ENCODE data around the gene SCFD2.

The SCFD2 gene

GRCh38 chr4:52841682-52842456 is 524.0 kb downstream of the SCFD2 start:
- DNase-seq: no peak

DNA sequence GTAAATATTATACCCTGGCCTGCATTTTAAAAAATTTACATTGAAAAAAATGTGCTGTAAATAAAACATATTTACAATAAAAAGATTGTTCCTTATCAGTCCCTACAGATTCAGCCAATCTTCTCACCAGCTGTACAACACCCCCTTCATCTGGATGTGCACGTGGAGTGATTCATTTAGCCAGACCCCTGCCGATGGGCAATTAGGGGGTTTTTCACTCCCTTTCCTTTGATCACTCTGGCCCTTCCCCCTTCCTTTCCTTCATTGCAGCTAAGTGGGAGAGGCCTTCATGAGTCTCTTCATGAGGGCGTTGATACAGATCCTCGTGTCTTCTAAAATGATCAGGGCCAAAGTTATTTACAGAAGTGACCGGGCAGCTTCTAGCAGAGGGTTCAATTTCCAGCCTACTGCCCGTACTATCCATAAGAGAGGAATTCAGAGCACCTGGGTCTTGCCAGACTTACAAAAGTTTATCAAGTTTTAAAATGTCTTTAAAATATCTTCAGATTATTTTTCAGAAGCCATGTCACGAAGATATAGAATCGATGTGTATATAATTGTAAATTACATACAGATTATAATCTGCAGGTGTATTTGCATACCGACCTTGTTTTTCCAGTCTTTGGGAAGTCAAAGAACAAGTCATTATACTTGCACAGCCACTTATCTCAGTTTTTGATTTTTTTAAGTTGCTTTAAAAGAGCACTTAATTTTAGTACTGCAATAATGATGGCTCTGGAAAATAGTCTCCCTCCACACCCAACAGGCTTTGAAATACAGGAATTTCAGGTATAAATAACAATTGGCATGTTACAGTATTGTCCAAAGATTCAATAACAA is 525.1 kb downstream of the SCFD2 start:
- DNase-seq: no peak

DNA sequence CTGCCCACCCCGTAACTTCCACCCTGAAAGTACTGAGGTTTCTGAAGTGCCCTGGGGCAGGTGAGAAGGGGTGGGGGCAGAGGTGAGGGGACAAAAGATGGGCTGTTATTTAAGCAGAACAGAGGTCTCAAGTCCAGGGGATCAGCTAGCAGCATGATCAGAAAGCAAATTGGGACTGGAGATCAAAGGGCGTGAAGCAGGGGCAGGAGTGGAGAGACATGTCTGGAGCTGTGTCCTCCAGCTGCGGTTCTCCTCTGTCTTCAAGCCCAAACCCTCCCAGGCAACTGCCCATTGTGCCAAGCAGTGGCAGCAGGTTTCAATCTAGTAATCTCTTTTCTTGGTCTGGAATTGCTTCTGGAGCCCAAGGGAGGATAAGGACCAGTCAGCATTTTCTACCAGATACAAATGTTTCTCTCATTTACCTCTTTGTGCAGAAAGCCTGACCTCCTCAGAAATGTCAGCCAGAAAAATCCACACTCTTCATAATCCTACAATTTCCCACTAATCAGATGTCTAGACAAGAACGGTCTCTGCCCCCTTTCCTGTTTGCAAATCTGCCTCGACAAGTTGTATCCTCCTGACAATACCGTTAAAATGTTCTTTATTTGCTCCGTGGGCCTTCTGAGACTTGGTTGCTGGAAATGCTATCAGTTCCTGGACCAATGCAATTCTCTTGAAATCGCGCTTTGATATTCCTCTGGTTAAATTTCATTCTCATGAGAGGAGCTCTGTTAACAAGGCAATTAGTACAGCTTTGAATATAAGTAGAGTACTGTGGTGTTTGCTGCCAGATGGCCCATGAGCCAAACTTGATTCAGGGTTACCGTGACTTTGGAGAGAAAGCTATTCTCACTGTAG is 526.9 kb downstream of the SCFD2 start:
- no peak for DNase-seq

DNA sequence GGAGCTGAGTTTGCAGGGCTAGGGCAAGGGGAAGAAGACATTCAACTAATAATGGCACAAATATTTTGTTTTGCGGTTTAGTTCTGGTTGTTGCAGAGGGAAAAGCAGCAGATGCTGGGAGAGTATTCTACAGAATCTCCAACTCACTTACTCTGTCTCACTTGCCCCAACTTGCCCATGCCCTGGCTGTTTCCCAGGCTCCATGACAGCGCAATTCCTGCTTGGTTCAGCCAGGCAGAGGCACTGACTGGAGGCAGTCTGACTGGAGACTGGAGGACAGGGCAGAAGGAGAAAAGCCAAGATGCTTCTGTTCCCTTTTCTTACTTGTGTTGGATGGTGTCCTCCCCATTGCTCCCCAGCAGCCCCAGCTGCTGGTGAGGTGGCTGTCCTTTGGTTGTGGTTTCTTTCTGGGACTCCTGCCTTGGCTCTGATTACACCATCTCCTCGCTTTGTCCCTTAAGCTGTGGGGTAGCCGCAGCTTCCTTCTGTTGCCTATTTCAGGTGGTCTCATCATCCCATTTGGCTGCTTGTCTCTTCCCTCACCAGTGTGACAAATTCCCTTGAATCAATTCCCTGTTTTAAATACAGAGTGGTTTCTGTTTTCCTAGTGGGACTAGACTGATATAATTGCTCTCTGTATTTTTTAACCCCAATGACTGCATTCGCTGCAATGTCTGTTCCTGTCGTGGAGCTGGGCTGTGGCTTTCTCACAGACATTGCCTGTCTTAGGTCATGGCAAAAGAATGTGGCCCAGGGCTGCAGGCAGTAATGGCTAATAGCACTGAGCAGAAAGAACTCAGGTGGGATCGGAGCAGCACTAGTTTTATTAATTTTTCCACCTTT is 527.9 kb downstream of the SCFD2 start:
- peak; percentile 99 for DNase-seq

DNA sequence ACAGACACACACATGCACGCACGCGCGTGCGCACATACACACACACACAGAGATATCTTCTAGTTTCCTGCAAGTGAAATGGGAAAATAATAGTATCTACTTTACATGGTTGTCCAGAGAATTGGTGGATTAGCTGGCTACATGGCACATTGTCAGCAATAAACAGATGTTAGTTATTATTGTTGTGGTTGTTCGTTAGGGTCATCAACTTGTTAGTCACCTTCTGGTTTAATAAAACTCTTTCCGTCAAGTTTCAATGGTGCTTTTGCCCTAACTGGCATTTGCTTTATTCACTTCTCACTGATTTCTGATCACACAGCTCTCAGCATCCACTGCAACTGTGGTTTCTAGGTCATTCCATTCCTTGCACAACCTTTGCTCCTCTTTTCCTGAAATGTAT is 529.2 kb downstream of the SCFD2 start:
- DNase-seq: no peak

- no peak for DNase-seq
These were observed 529.7 kb downstream of the SCFD2 start for GRCh38 chr4:52836120-52836519.

- DNase-seq: peak; percentile 48 to 72
These were observed 531.0 kb downstream of the SCFD2 start for GRCh38 chr4:52834641-52835456.

- no peak for DNase-seq
These were observed 531.8 kb downstream of the SCFD2 start for GRCh38 chr4:52833941-52834525.

DNA sequence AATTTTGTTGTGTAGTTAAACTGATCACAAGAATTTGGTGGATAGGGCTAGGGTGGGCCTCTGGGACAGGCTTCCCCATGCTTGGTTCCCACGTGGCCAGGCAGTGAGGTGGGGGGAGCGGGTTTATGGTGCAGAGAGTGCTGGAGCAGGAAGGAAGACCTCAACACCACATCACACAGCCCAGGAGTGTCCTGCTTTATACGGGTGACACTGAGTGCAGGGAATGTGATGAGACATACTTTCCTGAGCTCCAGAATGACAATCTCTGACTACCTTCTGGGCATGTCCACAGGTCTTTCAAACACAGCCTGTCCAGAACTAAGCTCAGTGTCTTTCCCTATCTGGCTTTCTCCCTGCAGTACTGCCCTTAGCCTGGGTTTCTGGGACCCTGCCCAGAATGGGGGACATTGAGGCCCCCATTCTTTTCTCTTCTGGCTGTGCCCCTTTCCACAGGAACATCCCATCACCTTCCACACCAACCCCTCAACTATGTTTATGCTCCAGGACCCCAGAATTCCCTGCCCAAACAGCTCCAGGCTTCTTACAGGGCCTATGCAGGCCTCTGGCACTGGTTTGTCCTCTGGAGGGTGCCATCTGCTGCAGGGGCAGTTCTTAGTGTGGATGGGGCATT is 540.3 kb downstream of the SCFD2 start:
- no peak for DNase-seq

GRCh38 chr4:52824603-52825459 is 541.0 kb downstream of the SCFD2 start:
- DNase-seq: no peak

- no peak for DNase-seq
These were observed 541.6 kb downstream of the SCFD2 start for GRCh38 chr4:52824270-52824602.

GRCh38 chr4:52823702-52824092 is 542.2 kb downstream of the SCFD2 start:
- DNase-seq: no peak

Data from Kasumi-1 (cell line).